HEK293 (cell line): ENCODE measurements around the gene STRN.
"Not testable (repeated sequence)": the region's sequence is repeated elsewhere in the genome, so short reads cannot be mapped to it uniquely, and the experiment has no call there.

ENCODE experiments used
- CTCF ChIA-PET: fragments of 350-600 bp; formaldehyde crosslinking; extraction: SDS; loops from one replicate; lab custom pipeline; 2021; ENCODE audit warnings: antibody characterized with exemption; lab: Yijun Ruan, JAX
- POLR2A ChIA-PET: fragments of 300-600 bp; formaldehyde crosslinking; extraction: SDS; loops from one replicate; lab custom pipeline; 2020; ENCODE audit warnings: antibody characterized with exemption, inconsistent platforms; lab: Yijun Ruan, JAX
- H3K27ac ChIP-seq: fragments of 200-500 bp; sonication (Bioruptor generic); 2 replicates; pipeline ENCODE4 v1.5.1; 2014; ENCODE audit warnings: low read depth, low read length, control low read depth, inconsistent platforms; ENCODE audit errors: extremely low read depth
- H3K36me3 ChIP-seq, 2 experiments: fragments of 200-500 bp in 1 of 2; sonication (Bioruptor generic) in 1 of 2; 1 replicate in 1 of 2; 2 replicates in 1 of 2; pipeline ENCODE4 v1.5.1; 2014 to 2017; ENCODE audit warnings: inconsistent platforms in 2 of 2, low read length in 2 of 2; ENCODE audit not compliant: control insufficient read depth in 2 of 2, insufficient read depth in 1 of 2
- H3K4me1 ChIP-seq: fragments of 200-500 bp; sonication (Bioruptor generic); 2 replicates; pipeline ENCODE4 v1.5.1; 2014; ENCODE audit warnings: mild to moderate bottlenecking, low read length, inconsistent platforms; ENCODE audit not compliant: control insufficient read depth, insufficient read depth
- H3K4me3 ChIP-seq: 2 replicates; pipeline ENCODE4 v1.5.1; 2011; ENCODE audit warnings: low read depth, mild to moderate bottlenecking, control low read depth, low read length, moderate library complexity
- H3K9me3 ChIP-seq: fragments of 200-500 bp; sonication (Bioruptor generic); 2 replicates; pipeline ENCODE4 v1.5.1; 2014; ENCODE audit warnings: low read depth, low read length, inconsistent platforms; ENCODE audit not compliant: control insufficient read depth, insufficient read depth
- CTCF ChIP-seq: fragments of 450-650 bp; formaldehyde crosslinking; IDR thresholded peaks from 2 replicates; pipeline ENCODE4 v1.5.1; 2016; ENCODE audit warnings: missing biosample characterization, missing genetic modification characterization
- HOXD13 ChIP-seq: sonication (generic); formaldehyde crosslinking; IDR thresholded peaks from 2 replicates; pipeline ENCODE4 v1.8.0; 2022; ENCODE audit warnings: missing genetic modification reagents, borderline replicate concordance
- KLF1 ChIP-seq: fragments of 450-650 bp; formaldehyde crosslinking; IDR thresholded peaks from 2 replicates; pipeline ENCODE4 v1.5.1; 2016; ENCODE audit warnings: missing biosample characterization, missing genetic modification characterization
- PRDM6 ChIP-seq: fragments of 450-650 bp; formaldehyde crosslinking; IDR thresholded peaks from 2 replicates; pipeline ENCODE4 v1.5.1; 2017; ENCODE audit warnings: missing biosample characterization, missing genetic modification characterization
- TCF7L2 ChIP-seq: IDR thresholded peaks from 2 replicates; pipeline ENCODE4 v1.6.1; 2011; ENCODE audit warnings: low read depth, mild to moderate bottlenecking, inconsistent platforms, low read length, moderate library complexity, borderline replicate concordance
- ZNF121 ChIP-seq: fragments of 450-650 bp; formaldehyde crosslinking; IDR thresholded peaks from 2 replicates; pipeline ENCODE4 v1.5.1; 2016; ENCODE audit warnings: missing biosample characterization, missing genetic modification characterization
- ZNF175 ChIP-seq: fragments of 450-650 bp; formaldehyde crosslinking; IDR thresholded peaks from 2 replicates; pipeline ENCODE4 v1.5.1; 2016; ENCODE audit warnings: missing biosample characterization, missing genetic modification characterization
- ZNF184 ChIP-seq: fragments of 450-650 bp; IDR thresholded peaks from 2 replicates; pipeline ENCODE4 v1.5.1; 2018; ENCODE audit warnings: missing biosample characterization, mild to moderate bottlenecking, missing genetic modification characterization
- TF ChIP-seq, protein P1 (sequence below): fragments of 450-650 bp; formaldehyde crosslinking; IDR thresholded peaks from 2 replicates; pipeline ENCODE4 v1.5.0; 2017; ENCODE audit warnings: missing biosample characterization, missing genetic modification characterization, borderline replicate concordance
- TF ChIP-seq, protein P2 (sequence below): fragments of 450-650 bp; formaldehyde crosslinking; IDR thresholded peaks from 2 replicates; pipeline ENCODE4 v1.5.1; 2017; ENCODE audit warnings: missing biosample characterization, missing genetic modification characterization

STRN gene

DNA sequence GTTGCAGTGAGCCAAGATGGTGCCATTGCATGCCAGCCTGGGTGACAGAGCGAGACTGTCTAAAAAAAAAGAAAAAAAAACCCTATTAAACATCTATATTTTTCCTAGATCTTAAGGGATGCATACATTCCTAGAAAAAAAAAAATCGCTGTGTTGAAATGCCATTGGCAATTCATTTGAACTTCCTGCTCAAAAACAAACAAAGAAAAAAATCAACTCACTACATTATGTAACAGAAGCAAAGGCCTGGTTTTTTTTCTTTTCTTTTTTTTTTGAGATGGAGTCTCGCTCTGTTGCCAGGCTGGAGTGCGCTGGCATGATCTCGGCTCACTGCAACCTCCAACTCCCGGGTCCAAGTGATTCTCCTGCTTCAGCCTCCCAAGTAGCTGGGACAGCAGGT is 21.7 kb upstream of the STRN start:
- ChIA-PET POLR2A (interaction anchor here (0.5 kb wide), 1 partner anchor 22 kb away, joined by 3 read pairs; the partner anchor contains the start of gene STRN), CTCF (no interaction called here)
- no peak overlapping the region for H3K27ac ChIP-seq
- no peak for TF ChIP-seq HOXD13
- TF ChIP-seq, protein P1, sequence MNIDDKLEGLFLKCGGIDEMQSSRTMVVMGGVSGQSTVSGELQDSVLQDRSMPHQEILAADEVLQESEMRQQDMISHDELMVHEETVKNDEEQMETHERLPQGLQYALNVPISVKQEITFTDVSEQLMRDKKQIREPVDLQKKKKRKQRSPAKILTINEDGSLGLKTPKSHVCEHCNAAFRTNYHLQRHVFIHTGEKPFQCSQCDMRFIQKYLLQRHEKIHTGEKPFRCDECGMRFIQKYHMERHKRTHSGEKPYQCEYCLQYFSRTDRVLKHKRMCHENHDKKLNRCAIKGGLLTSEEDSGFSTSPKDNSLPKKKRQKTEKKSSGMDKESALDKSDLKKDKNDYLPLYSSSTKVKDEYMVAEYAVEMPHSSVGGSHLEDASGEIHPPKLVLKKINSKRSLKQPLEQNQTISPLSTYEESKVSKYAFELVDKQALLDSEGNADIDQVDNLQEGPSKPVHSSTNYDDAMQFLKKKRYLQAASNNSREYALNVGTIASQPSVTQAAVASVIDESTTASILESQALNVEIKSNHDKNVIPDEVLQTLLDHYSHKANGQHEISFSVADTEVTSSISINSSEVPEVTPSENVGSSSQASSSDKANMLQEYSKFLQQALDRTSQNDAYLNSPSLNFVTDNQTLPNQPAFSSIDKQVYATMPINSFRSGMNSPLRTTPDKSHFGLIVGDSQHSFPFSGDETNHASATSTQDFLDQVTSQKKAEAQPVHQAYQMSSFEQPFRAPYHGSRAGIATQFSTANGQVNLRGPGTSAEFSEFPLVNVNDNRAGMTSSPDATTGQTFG (tag by site-specific recombination), result no peak
- H3K4me3 ChIP-seq, result no peak overlapping the region
- no peaks in the 10 kb centered on the region for H3K4me1 ChIP-seq
- no peaks in the 10 kb centered on the region for H3K9me3 ChIP-seq
- peaks cover 8 to 14% of the 10 kb centered on the region in 2 experiments for H3K36me3 ChIP-seq

GRCh38 chr2:36982467-36982866 is 16.1 kb upstream of the STRN start:
- H3K4me3 ChIP-seq, result no peak overlapping the region
- POLR2A ChIA-PET, result no interaction called here
- H3K9me3 ChIP-seq, result no peaks in the 10 kb centered on the region
- CTCF ChIA-PET, result interaction anchor here (0.6 kb wide), 1 partner anchor 15 kb away, joined by 3 read pairs; no protein-coding TSS in a partner anchor
- peaks cover 5% of the 10 kb centered on the region; the same call in 1 of the 2 replicates for H3K4me1 ChIP-seq
- TF ChIP-seq ZNF184 (tag by site-specific recombination) (no peak), KLF1 (tag by site-specific recombination) (no peak), ZNF175 (tag by site-specific recombination) (no peak), CTCF (no peak)
- TF ChIP-seq, protein P2, sequence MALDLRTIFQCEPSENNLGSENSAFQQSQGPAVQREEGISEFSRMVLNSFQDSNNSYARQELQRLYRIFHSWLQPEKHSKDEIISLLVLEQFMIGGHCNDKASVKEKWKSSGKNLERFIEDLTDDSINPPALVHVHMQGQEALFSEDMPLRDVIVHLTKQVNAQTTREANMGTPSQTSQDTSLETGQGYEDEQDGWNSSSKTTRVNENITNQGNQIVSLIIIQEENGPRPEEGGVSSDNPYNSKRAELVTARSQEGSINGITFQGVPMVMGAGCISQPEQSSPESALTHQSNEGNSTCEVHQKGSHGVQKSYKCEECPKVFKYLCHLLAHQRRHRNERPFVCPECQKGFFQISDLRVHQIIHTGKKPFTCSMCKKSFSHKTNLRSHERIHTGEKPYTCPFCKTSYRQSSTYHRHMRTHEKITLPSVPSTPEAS (tag by site-specific recombination), result 0 out of 2 replicates have a peak, but pooled peaks have one; percentile 76
- TF ChIP-seq, all 188 proteins: peak for 1
- Histone ChIP-seq H3K27ac (no peak overlapping the region), H3K36me3 (peaks cover 6 to 13% of the 10 kb centered on the region in 2 experiments)

DNA sequence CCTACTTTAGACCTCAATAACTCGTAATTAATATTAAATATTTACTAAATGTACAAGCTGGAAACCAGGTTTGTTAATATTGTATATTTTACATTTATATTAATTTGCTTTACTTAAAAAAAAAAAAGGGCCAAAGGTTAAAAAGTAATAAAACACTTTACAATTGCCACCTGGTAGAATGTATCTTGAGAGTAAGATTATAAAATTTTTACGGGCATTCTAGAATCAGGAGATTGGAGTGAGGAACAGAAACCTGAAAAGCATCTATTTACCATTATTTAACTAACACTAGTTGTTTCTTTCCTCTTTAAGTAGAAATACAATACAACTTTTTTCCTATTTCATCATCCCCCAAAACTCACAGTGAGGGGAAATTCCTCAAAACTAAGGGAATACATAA is 15.6 kb upstream of the STRN start:
- H3K4me3 ChIP-seq, result no peak overlapping the region
- H3K27ac ChIP-seq, result no peak overlapping the region
- no peak for TF ChIP-seq TCF7L2
- TF ChIP-seq PRDM6, result peak; percentile 38; the same call in 1 of the 2 replicates
- H3K36me3 ChIP-seq, result peaks cover 4 to 8% of the 10 kb centered on the region in 2 experiments
- no peaks in the 10 kb centered on the region for H3K9me3 ChIP-seq
- H3K4me1 ChIP-seq, result peaks cover 5% of the 10 kb centered on the region; the same call in 1 of the 2 replicates
- ChIA-PET CTCF (interaction anchor here (0.6 kb wide), 1 partner anchor 16 kb away, joined by 3 read pairs; no protein-coding TSS in a partner anchor), POLR2A (no interaction called here)

DNA sequence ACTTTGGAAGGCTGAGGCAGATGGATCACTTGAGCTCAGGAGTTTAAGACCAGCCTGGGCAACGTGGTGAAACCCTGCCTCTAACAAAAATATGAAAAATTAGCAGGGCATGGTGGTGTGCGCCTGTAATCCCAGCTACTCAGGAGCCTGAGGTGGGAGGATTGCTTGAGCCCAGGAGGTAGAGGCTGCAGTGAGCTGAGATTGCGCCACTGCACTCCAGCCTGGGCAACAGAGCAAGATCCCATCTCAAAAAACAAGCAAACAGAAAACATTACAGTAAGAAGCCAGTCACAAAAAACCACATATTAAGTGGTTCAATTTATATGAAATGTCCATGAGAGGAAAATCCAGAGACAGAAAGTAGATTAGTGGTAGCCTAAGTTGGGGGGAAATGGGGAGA is 12.7 kb upstream of the STRN start:
- H3K9me3 ChIP-seq, H3K27ac ChIP-seq, CTCF ChIA-PET, POLR2A ChIA-PET, H3K4me3 ChIP-seq, H3K4me1 ChIP-seq, H3K36me3 ChIP-seq: not testable (repeated sequence)
- peak; percentile 54; the same call in 1 of the 2 replicates for TF ChIP-seq ZNF121 (tag by site-specific recombination)
